Stimulated activated CD4-positive, alpha-beta T cell treated with anti-CD3 and anti-CD28 coated beads, Interleukin-15, amount 100 ng/mL, for 24 hours (primary cell): ENCODE data around the gene GRAP2.
A peak's percentile ranks its signal among the peaks of the same experiment; 100 is the strongest.
"Not testable (repeated sequence)": the region's sequence is repeated elsewhere in the genome, so short reads cannot be mapped to it uniquely, and the experiment has no call there.

Experiments used
- DNase-seq: peaks from one replicate; pipeline ENCODE4 v3.0.0-alpha.2; 2020

The GRAP2 gene

GRCh38 chr22:39900306-39901227 is at the start of gene GRAP2:
Gene GRAP2 (plus strand): TSS chr22:39901084. CDS start chr22:39947107, 46,023 bp downstream.
- peak; percentile 70 for DNase-seq

- DNase-seq = no peak
These were observed 49.1 kb upstream of the GRAP2 start for GRCh38 chr22:39851606-39852315.

DNA sequence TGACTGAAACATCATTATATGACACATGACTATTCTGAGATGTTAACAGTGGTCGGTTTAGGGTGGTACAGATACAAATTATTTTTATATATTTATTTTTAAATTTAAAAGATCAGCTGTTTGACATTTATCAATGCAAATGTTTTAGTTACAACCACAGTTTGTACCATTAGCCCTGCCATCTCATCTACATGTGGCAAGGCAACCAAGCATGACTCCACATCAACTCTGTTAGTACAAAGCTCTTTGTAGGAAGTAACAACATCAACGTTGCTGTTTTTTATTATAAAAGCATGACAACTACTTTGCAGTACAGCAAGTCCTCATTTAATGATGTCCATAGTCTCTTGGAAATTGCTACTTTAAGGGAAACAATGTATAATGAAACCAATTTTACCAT is 48.1 kb upstream of the GRAP2 start:
- no peak for DNase-seq

DNA sequence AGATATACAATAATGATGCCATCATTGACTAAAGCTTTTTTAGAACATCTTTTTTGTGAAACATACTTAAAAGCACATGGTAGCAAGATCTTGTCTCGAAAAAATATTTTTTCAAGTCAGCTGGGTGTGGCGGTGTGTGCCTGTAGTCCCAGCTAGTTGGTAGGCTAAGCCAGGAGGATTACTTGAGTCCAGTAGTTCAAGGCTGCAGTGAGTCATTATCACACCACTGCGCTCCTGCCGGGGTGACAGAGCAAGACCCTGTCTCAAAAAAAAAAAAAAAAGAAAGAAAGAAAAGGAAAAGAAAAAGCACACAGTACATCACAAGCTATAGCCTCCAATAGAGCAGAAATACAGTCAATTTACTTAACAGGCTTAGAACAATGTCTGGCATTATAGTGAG is 44.3 kb upstream of the GRAP2 start:
- no peak for DNase-seq

- DNase-seq = no peak
These were observed 40.8 kb upstream of the GRAP2 start for GRCh38 chr22:39859903-39860588.

GRCh38 chr22:39868741-39869140 is 32.1 kb upstream of the GRAP2 start:
- DNase-seq = no peak

DNA sequence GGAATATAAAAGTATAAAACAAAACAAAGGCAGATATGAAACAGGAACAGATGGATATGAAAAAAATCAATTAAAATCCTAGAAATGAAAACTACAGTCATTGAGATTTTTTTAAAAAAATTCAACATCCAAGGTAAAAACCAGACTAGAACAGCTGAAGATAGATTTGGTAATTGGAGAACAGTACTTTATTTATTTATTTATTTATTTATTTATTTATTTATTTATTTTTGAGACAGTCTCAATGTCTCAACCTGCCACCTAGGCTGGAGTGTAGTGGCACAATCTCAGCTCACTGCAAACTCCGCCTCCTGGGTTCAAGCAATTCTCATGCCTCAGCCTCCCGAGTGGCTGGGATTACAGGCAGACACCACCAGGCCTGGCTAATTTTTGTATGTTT is 31.1 kb upstream of the GRAP2 start:
- not testable (repeated sequence) for DNase-seq

GRCh38 chr22:39871008-39871798 is 29.7 kb upstream of the GRAP2 start:
- no peak for DNase-seq

DNA sequence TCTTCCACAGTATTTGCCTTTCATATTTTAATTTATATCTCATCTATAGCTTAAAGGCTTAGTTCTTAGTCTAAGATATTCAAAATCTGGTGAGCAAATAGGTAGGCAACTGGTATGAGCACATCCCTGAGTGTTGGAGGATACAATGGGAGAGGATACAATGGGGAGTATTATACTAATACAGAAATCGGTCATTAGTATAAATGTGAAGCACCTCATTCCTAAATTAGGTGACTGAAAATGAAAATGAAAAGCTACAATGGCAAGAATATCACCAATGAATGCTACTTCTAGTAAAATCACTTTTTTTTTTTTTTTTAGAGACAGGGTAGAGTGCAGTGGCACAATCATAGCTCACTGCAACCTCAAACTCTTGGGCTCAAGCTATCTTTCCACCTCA is 28.3 kb upstream of the GRAP2 start:
- no peak for DNase-seq

DNA sequence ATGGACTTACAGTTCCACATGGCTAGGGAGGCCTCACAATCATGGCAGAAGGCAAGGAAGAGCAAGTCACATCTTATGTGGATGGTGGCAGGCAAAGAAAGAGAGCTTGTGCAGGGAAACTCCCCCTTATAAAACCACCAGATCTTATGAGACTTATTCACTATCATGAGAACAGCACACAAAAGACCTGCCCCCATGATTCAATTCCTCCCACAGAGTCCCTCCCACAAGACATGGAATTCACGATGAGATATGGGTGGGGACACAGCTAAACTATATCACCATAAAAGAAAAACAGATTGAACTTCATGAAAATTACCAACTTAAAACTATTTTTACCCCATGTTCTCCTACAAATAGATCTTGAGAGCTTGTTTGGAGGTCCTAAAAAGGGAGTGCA is 26.9 kb upstream of the GRAP2 start:
- peak; percentile 8 for DNase-seq

- DNase-seq = not testable (repeated sequence)
These were observed 25.6 kb upstream of the GRAP2 start for GRCh38 chr22:39875176-39875885.

DNA sequence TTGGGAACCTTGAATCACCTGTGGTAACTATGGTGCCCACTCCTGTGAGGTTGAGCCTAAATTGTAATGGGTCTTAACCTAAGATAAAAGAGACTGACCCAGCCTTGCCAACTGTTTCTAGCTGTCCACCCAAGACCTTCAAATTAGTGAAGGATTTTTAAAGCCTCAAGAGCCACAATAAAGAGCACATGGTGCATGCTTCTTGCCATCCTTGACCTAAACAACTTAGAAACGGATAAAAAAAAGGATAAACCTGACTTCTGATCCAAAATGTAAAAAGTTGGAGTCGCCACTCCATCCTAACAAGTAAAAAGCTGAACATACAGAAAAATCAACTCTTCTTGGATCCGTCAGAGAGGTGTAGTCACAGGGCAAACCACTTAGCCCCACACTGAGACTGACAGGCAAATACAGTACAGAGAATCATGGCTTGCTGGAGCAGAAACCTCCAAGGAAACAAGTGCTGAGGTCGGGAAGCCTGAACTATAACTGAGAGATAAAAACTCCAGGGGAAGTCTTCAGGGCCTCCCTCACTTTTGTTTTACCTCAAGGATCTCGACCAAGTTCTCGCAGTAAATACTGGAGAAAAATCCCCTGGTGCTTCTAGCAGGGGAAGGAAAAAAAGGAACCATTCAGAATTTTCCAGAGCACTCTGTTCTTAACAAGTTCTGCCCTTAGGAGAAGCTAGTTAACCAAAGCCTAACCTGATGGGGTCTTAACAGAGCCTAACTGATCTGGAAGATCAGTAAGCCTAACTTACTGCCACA is 23.6 kb upstream of the GRAP2 start:
- DNase-seq = no peak

DNA sequence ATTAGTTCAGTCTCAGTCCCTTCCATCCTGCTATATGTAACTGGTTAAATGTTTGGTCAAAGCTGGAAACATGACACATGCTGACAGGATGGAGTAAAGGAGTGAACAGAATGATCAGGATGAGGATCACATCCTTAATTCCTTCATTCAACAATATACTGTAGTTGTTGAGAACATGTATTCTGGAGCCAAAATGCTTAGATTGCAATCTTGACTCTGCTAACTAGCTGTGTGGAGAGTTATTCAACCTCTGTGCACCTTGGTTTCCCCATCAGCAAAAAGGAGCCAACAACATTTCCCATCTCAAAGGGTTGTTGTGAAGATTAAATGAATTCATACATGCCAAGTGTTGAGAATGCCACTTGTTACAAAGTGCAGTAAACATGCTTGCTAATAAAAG is 20.2 kb upstream of the GRAP2 start:
- DNase-seq = no peak

DNA sequence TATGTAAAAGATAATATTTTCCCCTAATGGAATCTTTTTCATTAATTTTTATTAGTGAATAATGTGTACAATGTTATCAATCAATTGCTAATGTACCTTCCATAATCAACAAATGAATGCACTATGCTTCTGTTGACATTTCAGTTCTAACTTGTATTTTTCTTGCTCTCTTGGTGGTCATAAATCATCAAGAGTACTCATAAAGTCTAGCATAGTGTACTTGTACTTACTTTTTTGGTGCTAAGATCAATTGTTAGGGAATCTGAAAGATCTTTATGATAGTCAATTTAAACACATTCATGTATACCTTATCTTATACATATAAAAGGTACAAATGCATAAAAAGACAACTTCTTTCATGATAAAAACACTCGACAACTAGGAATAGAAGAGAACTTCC is 17.8 kb upstream of the GRAP2 start:
- DNase-seq = no peak

DNA sequence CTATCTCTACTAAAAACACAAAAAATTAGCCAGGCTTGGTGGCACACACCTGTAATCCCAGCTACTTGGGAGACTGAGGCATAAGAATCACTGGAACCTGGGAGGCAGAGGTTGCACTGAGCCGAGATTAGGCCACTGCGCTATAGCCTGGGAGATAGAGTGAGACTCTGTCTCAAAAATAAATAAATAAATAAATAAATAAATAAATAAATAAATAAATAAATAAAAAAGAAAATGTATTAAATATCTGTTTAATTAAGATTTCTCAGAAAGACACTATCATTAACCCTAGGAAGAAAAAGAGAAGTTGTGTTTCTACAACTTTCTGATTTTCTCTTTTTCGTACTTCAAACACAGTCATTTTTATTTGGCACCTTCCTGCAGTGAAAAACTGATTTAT is 11.0 kb upstream of the GRAP2 start:
- DNase-seq = not testable (repeated sequence)

DNA sequence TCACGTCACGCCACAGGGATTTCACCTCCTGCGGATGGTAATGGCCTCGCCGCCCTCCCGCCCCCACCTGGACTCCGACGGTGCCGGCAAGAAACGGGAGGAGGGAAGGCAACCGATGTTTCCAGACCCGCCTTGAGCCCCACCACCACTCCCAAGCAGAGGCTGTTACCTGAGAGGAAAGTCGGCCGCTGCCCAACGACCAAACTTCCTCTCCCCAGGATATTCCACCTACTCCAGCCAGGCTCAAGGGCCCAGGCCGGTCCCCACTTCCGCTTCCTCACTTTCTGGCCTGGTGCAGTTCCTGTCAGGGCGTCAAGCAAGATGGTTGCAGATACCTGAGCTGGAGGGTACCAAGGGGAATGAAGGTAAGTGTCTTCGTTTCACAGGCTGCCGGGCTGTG is 7.4 kb upstream of the GRAP2 start, which contains the start of gene ENTHD1:
TSS of gene ENTHD1 (minus strand) at position 235 of the 400 bp plus-strand sequence. CDS start 6,012 bp downstream, outside the sequence.
- DNase-seq = no peak

GRCh38 chr22:39894554-39895092 is 6.3 kb upstream of the GRAP2 start:
- DNase-seq = no peak

DNA sequence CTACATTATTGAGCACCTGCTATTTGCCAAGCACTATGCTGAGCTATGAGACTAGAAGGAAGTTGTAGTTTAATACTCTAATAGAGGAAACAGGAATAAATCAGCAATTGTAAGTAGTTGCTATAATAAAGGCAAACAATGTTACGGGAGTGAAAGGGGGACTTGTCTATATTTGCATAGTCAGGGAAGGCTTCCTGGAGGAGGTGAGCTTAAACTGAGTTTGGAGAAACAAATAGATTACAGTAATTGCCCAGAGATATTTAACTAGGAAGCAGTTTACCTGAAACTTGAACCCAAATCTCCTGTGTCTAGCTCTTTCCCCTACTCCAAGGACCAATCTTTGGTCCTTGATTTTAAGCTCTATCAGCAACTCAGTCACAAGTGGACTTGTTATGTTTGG is 5.2 kb upstream of the GRAP2 start:
- DNase-seq = no peak

DNA sequence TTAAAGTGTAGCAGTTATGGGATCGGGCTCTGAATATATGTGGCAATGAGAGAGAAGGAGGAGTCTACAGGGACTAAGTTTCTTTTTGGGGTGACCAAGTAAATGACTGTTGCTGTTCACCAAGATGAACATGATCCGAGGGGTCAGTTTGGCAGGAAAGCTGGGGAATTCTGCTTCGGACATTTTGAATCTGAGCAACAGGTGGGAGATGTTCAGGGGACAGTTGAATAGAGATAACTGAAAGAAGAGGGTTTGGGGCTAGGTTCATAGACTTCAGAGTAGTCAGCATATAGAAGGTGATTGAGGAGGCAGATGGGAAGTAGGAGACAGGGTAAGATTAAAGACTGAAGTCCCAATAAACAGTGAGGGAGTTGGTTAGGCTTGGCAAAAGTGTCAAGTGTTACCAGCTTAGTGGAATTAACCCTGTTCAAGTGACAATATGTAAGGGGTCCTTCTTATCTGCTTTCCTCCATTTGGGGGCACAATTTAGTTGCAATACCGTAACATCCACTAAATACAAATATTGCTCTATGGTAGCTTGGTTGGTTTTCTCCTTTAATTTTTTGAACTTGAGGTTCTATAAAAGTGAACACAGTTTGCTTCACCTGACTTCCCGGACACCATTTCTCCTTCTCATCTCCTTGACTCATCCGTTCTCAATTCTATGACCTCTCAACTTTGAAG is 4.4 kb upstream of the GRAP2 start:
- no peak for DNase-seq

- DNase-seq = no peak
These were observed 3.0 kb upstream of the GRAP2 start for GRCh38 chr22:39897841-39898240.
